ENCODE results near the gene KNOP1.

The KNOP1 gene

GRCh38 chr16:19717741-19718623, at the start of gene KNOP1, which contains the start of gene IQCK:
KNOP1 (minus strand) TSS chr16:19718227; CDS start chr16:19715035, 3,192 bp downstream.
IQCK (plus strand) TSS chr16:19718271; CDS start chr16:19718307, 36 bp downstream.
- DNase-seq, result peak; percentile 79

GRCh38 chr16:19767497-19767896, 49.5 kb upstream of the KNOP1 start:
- DNase-seq, result no peak

DNA sequence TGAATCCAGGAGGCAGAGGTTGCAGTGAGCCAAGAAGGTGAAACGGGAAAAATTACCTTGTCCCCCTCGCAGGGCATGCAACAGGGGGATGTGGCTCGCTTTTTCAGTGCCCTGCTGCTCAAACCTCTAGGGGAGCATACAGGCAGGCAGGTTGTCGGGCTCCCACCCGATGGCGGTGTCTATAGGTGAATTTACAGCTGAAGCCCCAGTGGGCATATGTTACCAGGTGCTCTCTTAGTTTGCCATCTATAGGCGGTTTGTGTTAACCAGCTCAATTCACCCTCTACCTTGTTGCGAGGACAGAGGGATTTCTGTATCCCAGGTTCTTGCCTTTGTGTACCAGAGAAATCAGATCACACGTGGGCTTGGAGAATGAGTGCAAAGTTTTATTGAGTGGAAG, 49.0 kb upstream of the KNOP1 start:
- no peak for DNase-seq

GRCh38 chr16:19766554-19766884, 48.5 kb upstream of the KNOP1 start:
- no peak for DNase-seq

GRCh38 chr16:19765860-19766553, 48.0 kb upstream of the KNOP1 start:
- DNase-seq, result no peak

DNA sequence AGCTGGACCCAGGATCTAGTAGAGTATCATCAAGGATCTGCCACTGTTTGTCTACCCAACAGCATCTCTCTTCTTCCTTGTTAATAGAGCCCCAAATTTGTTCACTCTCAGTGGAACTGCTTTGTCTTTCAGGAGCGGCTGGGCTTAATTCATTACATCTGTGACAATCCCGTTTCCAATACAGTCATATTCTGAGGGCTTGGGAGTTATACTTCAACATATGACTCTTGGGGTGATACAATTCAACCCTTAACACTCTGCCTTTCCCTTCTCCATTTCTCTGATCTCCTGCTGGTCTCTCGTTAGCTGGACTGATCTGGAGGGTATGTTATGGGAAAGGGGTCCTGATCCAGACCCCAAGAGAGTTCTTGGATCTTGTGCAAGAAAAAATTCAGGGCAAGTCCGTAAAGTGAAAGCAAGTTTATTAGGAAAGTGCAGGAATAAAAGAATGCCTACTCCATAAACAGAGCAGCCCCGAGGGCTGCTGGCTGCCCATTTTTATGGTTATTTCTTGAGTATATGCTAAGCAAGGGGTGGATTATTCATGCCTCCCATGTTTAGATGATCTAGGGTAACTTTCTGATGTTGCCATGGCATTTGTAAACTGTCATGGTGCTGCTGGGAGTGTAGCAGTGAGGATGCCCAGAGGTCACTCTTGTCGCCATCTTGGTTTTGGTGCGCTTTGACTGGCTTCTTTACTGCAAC, 42.5 kb upstream of the KNOP1 start:
- DNase-seq, result no peak

GRCh38 chr16:19757762-19758595, 40.0 kb upstream of the KNOP1 start:
- no peak for DNase-seq

- no peak for DNase-seq
Observed at GRCh38 chr16:19757026-19757425, 39.0 kb upstream of the KNOP1 start.

DNA sequence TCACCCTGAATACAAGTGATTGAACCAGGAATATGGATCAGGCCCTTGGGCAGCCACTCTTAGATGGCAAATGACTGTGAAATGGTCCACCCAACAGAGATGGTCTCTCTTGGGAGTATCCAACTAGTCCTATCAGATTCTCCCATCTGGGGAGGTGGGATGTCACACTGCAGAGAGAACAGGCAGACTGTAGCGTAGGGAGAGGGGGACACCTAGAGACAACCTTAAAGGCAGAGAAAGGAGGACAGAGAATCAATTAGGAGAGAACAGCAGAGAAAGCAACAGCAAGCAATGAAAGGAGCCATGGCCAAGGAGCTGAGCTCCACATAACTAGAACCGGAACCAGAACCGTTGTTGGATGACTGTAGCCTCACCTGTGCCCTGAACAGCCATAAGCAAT, 37.2 kb upstream of the KNOP1 start:
- DNase-seq, result no peak

DNA sequence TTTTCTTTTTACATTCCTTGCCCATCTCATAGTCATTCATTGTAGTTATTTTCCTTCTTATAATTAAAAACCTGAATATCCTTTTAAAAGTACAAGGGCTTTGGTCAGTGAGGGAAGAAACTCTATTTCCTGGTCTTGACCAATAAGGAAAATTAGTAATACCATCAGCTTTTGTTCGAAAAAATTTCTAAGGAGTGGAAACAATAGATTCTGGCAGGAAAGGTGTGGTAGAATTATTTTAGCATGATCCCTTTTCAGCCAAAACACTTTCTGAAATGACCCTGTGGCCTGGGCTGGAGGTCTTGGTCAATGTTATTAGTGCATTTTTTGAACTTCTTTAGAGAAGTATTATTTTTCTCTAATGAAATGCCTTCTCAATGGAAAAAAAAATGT, 36.6 kb upstream of the KNOP1 start:
- no peak for DNase-seq

- no peak for DNase-seq
Observed at GRCh38 chr16:19753815-19754643, 36.0 kb upstream of the KNOP1 start.

GRCh38 chr16:19751478-19752385, 33.7 kb upstream of the KNOP1 start:
- DNase-seq, result no peak

DNA sequence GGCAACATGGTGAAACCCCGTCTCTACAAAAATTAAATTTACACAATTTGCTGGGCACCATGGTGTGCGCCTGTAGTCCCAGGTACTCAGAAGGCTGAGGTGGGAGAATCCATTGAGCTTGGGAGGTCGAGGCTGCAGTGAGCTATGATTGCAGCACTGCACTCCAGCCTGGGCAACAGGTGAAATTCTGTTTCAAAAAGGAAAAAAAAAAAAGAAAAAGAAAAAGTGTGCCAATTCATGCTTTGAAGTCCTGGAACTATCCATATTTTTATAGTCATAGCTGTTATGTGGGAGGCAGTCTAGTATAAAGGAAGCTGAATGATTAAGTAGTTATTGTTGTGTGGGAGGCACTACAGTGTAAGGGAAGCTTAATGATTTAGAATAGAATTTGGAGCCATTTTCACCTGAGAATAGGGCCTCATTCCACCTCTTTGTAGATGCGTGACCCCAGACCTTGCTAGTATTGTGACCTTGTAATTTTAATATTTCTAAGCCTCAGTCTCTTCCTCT, 31.6 kb upstream of the KNOP1 start:
- no peak for DNase-seq

DNA sequence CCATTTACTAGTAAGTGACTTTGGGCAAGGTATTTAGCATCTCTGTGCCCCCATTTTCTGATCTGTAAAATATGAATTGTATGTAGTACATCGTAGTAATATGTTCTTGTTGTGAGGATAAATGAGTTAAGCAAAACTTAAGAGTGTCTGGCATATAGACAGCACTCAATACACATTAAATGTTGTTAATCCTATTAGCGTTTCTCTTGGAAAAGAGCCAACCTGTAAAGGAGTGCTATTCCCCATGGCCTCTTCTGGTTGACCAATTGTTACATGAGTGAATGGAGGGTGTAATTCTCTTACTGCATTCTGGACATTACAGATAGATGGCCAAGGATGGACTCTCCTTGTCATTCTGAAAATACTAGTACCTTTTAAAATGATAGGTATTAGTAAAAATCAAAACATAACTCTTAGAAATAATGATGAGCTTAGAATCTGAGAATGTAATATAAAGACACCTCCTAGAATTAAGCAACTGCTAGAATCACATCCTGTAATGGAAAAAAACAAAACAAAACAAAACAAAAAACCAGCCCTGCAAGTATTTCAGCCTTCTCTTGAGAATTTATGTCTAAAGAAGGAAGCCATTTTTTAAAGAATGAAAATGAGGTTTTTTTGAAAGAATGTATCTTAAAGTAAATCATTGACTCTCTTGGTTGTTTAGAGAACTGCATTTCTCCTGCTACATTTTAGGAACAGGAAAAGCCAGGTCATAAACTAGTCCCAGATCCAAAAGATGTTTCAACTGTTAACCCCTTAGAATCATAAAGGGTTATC, 30.6 kb upstream of the KNOP1 start:
- no peak for DNase-seq

DNA sequence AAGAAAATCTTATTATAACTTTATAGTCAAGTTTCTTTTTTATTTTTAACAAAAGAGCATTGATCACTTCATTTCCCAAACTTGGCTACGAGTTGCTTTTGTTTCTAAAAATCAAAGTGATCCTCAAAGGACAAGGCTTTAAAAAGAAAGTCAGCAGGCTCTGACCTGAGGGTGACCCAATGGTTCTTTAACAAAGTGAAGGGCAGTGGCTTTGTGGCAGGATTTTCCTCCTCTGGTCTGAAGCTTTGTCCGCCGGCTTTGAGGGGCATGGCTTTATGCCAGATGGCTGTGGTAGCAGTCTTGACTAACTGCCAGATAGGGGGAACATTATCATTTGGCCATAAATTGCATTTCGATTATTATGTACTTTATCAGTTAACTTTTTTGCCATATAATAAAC, 28.5 kb upstream of the KNOP1 start:
- DNase-seq, result no peak

DNA sequence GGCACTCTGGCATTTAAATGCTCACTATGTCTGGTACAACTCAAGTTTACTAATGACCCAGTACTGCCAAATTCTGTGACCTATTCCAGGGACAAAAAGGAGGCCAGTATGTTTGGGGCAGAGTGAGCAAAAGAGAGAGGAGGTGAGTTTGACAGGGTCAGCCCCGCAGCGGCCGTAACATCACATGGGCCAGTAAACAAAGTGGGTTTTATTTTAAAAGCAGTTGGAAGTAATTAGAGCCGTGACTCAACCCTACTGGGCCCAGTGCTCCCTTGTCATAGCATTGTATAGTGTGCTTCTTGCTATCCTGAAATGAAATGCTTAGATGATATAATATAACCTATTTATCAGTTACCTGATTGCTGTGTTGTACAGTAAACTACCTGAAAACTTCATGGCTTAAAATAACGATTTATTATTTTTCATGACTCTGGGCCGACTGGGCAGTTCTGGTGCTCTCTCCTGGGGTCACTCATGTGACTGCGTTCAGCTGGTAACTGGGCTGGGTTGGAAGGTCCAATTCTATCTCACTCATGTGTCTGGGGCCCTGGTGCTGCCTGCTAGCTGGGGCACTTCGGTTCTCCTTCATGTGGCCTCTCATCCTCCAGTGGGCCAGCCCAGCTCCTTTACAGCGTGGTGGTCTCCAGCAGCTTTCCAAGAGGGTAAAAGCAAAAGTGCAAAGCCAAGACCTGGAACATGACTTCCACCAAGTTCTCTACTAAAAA, 27.4 kb upstream of the KNOP1 start:
- DNase-seq, result no peak

- no peak for DNase-seq
Observed at GRCh38 chr16:19744670-19745069, 26.6 kb upstream of the KNOP1 start.

GRCh38 chr16:19743816-19744159, 25.8 kb upstream of the KNOP1 start:
- no peak for DNase-seq

DNA sequence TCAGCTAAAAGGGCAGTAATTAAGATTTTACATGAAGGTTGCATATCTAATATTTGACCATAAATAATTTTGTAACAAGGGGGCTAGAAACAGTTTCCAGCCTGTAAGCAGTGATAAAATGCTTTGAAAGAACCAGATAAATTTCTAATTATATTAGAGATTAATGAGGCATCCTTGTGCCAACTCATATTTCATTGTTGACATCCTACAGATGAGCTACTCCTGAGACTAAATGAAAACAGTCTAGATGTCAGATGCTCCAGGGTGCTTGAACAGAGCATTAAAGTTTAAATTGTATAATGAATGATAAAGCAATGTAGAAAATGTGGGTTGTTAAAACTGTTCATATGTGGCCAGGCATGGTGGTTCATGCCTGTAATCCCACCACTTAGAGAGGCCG, 23.3 kb upstream of the KNOP1 start:
- no peak for DNase-seq

Data from 8988T (cell line).